IMR-90 (cell line): ENCODE measurements around the gene SIAH3. TPM values are rescaled to one million over a fixed set of nuclear protein-coding genes. Genes with fewer than 3 reads are reported as not detected.

Source experiments
- ATAC-seq: fragments of 200-7000 bp; cut with Tn5 transposase; 2 replicates; pipeline ENCODE4 v1.9.1; 2020; ENCODE audit warnings: low read depth, mild to moderate bottlenecking, moderate library complexity
- BruUV-seq: library from RNA; stranded (reverse); fragments of 400-500 nt; replicated peaks from 2 replicates; lab custom pipeline; 2021; lab: Mats Ljungman, UMichigan
- CTCF ChIA-PET: fragments of 300-600 bp; formaldehyde crosslinking; extraction: SDS; loops from one replicate; lab custom pipeline; 2021; ENCODE audit warnings: antibody characterized with exemption; lab: Yijun Ruan, JAX
- POLR2A ChIA-PET: fragments of 300-600 bp; sonication (Branson Sonifier 250); formaldehyde crosslinking; loops from one replicate; lab custom pipeline; 2022; ENCODE audit warnings: antibody characterized with exemption; ENCODE audit not compliant: unreplicated experiment; lab: Charles Lee
- DNase-seq: peaks from one replicate; pipeline ENCODE4 v3.0.0; 2013
- H2AFZ ChIP-seq: replicated peaks from 2 replicates; pipeline ENCODE3; 2013; ENCODE audit warnings: low read length, mild to moderate bottlenecking; ENCODE audit not compliant: poor library complexity
- H2AK5ac ChIP-seq: 2 replicates; pipeline ENCODE4 v1.6.1; 2013; ENCODE audit warnings: low read depth, low read length, inconsistent platforms
- H2AK9ac ChIP-seq: replicated peaks from 2 replicates; pipeline ENCODE3; 2013; ENCODE audit warnings: mild to moderate bottlenecking, low read depth, low read length, moderate library complexity; ENCODE audit not compliant: poor library complexity
- H2BK120ac ChIP-seq: 2 replicates; pipeline ENCODE4 v1.6.1; 2013; ENCODE audit warnings: low read depth, low read length, inconsistent platforms
- H2BK15ac ChIP-seq: 3 replicates; pipeline ENCODE4 v1.6.1; 2013; ENCODE audit warnings: low read depth, low read length, inconsistent platforms
- H2BK20ac ChIP-seq: 2 replicates; pipeline ENCODE4 v1.6.1; 2013; ENCODE audit warnings: low read depth, mild to moderate bottlenecking, inconsistent platforms, low read length, moderate library complexity
- H2BK5ac ChIP-seq: 2 replicates; pipeline ENCODE4 v1.6.1; 2013; ENCODE audit warnings: mild to moderate bottlenecking, low read depth, low read length, inconsistent platforms; ENCODE audit not compliant: poor library complexity, severe bottlenecking
- H3K14ac ChIP-seq: replicated peaks from 2 replicates; pipeline ENCODE4 v1.6.1; 2013; ENCODE audit warnings: low read depth, low read length, inconsistent platforms
- H3K18ac ChIP-seq: 2 replicates; pipeline ENCODE4 v1.6.1; 2013; ENCODE audit warnings: low read depth, low read length, control low read depth
- H3K23ac ChIP-seq: 2 replicates; pipeline ENCODE4 v1.6.1; 2013; ENCODE audit warnings: low read depth, low read length, inconsistent platforms
- H3K27ac ChIP-seq: 2 replicates; pipeline ENCODE4 v1.5.1; 2013; ENCODE audit warnings: mild to moderate bottlenecking, control low read depth, low read length; ENCODE audit not compliant: insufficient read depth
- H3K27me3 ChIP-seq: 2 replicates; pipeline ENCODE4 v1.6.1; 2013; ENCODE audit warnings: low read length; ENCODE audit not compliant: control insufficient read depth, insufficient read depth
- H3K36me3 ChIP-seq: 2 replicates; pipeline ENCODE4 v1.6.1; 2013; ENCODE audit warnings: low read length, mixed read lengths; ENCODE audit not compliant: control insufficient read depth, insufficient read depth
- H3K4ac ChIP-seq: 2 replicates; pipeline ENCODE4 v1.6.1; 2013; ENCODE audit warnings: low read depth, low read length, inconsistent platforms
- H3K4me1 ChIP-seq: 2 replicates; pipeline ENCODE4 v1.6.1; 2013; ENCODE audit warnings: low read length, mixed read lengths; ENCODE audit not compliant: control insufficient read depth, insufficient read depth
- H3K4me2 ChIP-seq: 2 replicates; pipeline ENCODE4 v1.6.1; 2013; ENCODE audit warnings: low read depth, mild to moderate bottlenecking, control low read depth, low read length, moderate library complexity
- H3K4me3 ChIP-seq: 2 replicates; pipeline ENCODE4 v1.5.1; 2013; ENCODE audit warnings: low read depth, mild to moderate bottlenecking, control low read depth, low read length, moderate library complexity; ENCODE audit not compliant: insufficient read depth
- H3K56ac ChIP-seq: 2 replicates; pipeline ENCODE4 v1.6.1; 2013; ENCODE audit warnings: low read length, inconsistent platforms; ENCODE audit not compliant: insufficient read depth; ENCODE audit errors: extremely low read depth
- H3K79me1 ChIP-seq, 2 experiments: 2 replicates each; pipeline ENCODE4 v1.6.1; 2013; ENCODE audit warnings: low read length in 2 of 2, inconsistent platforms in 1 of 2, low read depth in 1 of 2
- H3K9ac ChIP-seq: 2 replicates; pipeline ENCODE4 v1.6.1; 2013; ENCODE audit warnings: low read depth, low read length, control low read depth
- H3K9me1 ChIP-seq: 2 replicates; pipeline ENCODE4 v1.6.1; 2013; ENCODE audit warnings: low read length, inconsistent platforms; ENCODE audit not compliant: insufficient read depth
- H3K9me3 ChIP-seq: 2 replicates; pipeline ENCODE4 v1.6.1; 2013; ENCODE audit warnings: low read length; ENCODE audit not compliant: control insufficient read depth, insufficient read depth
- H4K20me1 ChIP-seq: 2 replicates; pipeline ENCODE4 v1.6.1; 2013; ENCODE audit warnings: low read length, inconsistent platforms; ENCODE audit not compliant: insufficient read depth
- H4K5ac ChIP-seq: 2 replicates; pipeline ENCODE4 v1.6.1; 2013; ENCODE audit warnings: mild to moderate bottlenecking, low read depth, low read length, control low read depth
- H4K8ac ChIP-seq, 2 experiments: 2 replicates each; pipeline ENCODE4 v1.6.1; 2013; ENCODE audit warnings: low read depth in 2 of 2, low read length in 2 of 2, control low read depth in 1 of 2, inconsistent platforms in 1 of 2
- H4K91ac ChIP-seq: 2 replicates; pipeline ENCODE4 v1.6.1; 2013; ENCODE audit warnings: low read depth, low read length, inconsistent platforms; ENCODE audit not compliant: insufficient read depth
- BHLHE40 ChIP-seq: fragments of 150-350 bp; IDR thresholded peaks from 2 replicates; pipeline ENCODE4 v1.6.1; 2016; ENCODE audit warnings: mild to moderate bottlenecking, low read depth, low read length
- CEBPB ChIP-seq: IDR thresholded peaks from 2 replicates; pipeline ENCODE4 v1.6.1; 2012; ENCODE audit warnings: low read depth, low read length, improper control_type of control experiment
- CHD1 ChIP-seq: IDR thresholded peaks from 2 replicates; pipeline ENCODE4 v1.6.1; 2012; ENCODE audit warnings: low read depth, low read length, improper control_type of control experiment
- FOS ChIP-seq: fragments of 150-350 bp; IDR thresholded peaks from 2 replicates; pipeline ENCODE4 v1.6.1; 2016; ENCODE audit warnings: low read depth, low read length
- MAFK ChIP-seq: IDR thresholded peaks from 2 replicates; pipeline ENCODE4 v1.6.1; 2012; ENCODE audit warnings: low read depth, low read length, improper control_type of control experiment
- MAZ ChIP-seq: IDR thresholded peaks from 2 replicates; pipeline ENCODE4 v1.6.1; 2012; ENCODE audit warnings: low read depth, mild to moderate bottlenecking, low read length, improper control_type of control experiment, moderate library complexity, borderline replicate concordance
- MXI1 ChIP-seq: IDR thresholded peaks from 2 replicates; pipeline ENCODE4 v1.6.1; 2012; ENCODE audit warnings: low read depth, mild to moderate bottlenecking, low read length, moderate library complexity, borderline replicate concordance
- NFE2L2 ChIP-seq: fragments of 150-350 bp; IDR thresholded peaks from 2 replicates; pipeline ENCODE4 v1.6.1; 2016; ENCODE audit warnings: low read depth, mild to moderate bottlenecking, low read length
- POLR2A ChIP-seq: IDR thresholded peaks from 2 replicates; pipeline ENCODE4 v1.6.1; 2012; ENCODE audit warnings: mild to moderate bottlenecking, low read depth, low read length
- RAD21 ChIP-seq: IDR thresholded peaks from 2 replicates; pipeline ENCODE4 v1.6.1; 2012; ENCODE audit warnings: low read length, improper control_type of control experiment
- RCOR1 ChIP-seq: IDR thresholded peaks from 2 replicates; pipeline ENCODE4 v1.6.1; 2012; ENCODE audit warnings: mild to moderate bottlenecking, low read length, improper control_type of control experiment; ENCODE audit not compliant: insufficient replicate concordance
- RFX5 ChIP-seq: IDR thresholded peaks from 2 replicates; pipeline ENCODE4 v1.8.0; 2012; ENCODE audit warnings: low read depth, mild to moderate bottlenecking, low read length, moderate library complexity
- SMC3 ChIP-seq: fragments of 150-350 bp; IDR thresholded peaks from 2 replicates; pipeline ENCODE4 v1.6.1; 2016; ENCODE audit warnings: low read depth, mild to moderate bottlenecking, antibody characterized with exemption, low read length, moderate library complexity
- WGBS, 2 experiments: methylation state at CpG; one replicate each; pipeline versions ENCODE4 v1.1.5 to v1.1.7; 2013; ENCODE audit warnings: missing lambda C conversion rate in 2 of 2; ENCODE audit not compliant: insufficient read length in 1 of 2; ENCODE audit errors: extremely low coverage in 2 of 2; 5-methylcytosine and 5-hydroxymethylcytosine counted together
- dilution Hi-C: fragments of 300-500 bp; cut with HindIII; formaldehyde crosslinking; loops from one replicate; pipeline ENCODE4 v1.14.3; 2018; ENCODE audit warnings: low sequenced_read_pairs; ENCODE audit not compliant: unreplicated experiment
- in situ Hi-C: fragments of 300-500 bp; cut with MboI; formaldehyde crosslinking; loops from 3 replicates; pipeline ENCODE4 v1.14.3; 2019; ENCODE audit warnings: low sequenced_read_pairs, inconsistent platforms, mixed read lengths
- intact Hi-C: fragments of 100-400 bp; cut with micrococcal nuclease; formaldehyde crosslinking; loops from 2 replicates; pipeline ENCODE4 v1.10.0; 2022
- polyA plus RNA-seq, 3 experiments: library from polyadenylated mRNA; depleted of rRNA; stranded (reverse); fragments of >200 nt; gene quantifications; 2 replicates each; pipeline ENCODE4 v1.2.3, GENCODE V29; 2012; ENCODE audit warnings: low replicate concordance in 1 of 3
- total RNA-seq: library from RNA; depleted of rRNA; stranded (reverse); fragments of >200 nt; gene quantifications from 2 replicates; pipeline ENCODE4 v1.2.3, GENCODE V29; 2012
- TF ChIP-seq, protein P1 (sequence below): fragments of 150-350 bp; IDR thresholded peaks from 2 replicates; pipeline ENCODE4 v1.6.1; 2017; ENCODE audit warnings: mild to moderate bottlenecking, antibody characterized with exemption, low read length, low read depth
- TF ChIP-seq, protein P2 (sequence below): fragments of 150-350 bp; IDR thresholded peaks from 2 replicates; pipeline ENCODE4 v1.6.1; 2016; ENCODE audit warnings: low read depth, mild to moderate bottlenecking, low read length, moderate library complexity, borderline replicate concordance
- TF ChIP-seq, protein P3 (sequence below): conservative IDR thresholded peaks from 2 replicates; pipeline ENCODE4 v1.5.1; 2012; ENCODE audit warnings: mild to moderate bottlenecking, low read depth, low read length, improper control_type of control experiment

The SIAH3 gene
- total and polyA plus RNA-seq, 2 of the 4 experiments (the other 2 are of a cell fraction), result under 0.01 TPM; not detected in 1

DNA sequence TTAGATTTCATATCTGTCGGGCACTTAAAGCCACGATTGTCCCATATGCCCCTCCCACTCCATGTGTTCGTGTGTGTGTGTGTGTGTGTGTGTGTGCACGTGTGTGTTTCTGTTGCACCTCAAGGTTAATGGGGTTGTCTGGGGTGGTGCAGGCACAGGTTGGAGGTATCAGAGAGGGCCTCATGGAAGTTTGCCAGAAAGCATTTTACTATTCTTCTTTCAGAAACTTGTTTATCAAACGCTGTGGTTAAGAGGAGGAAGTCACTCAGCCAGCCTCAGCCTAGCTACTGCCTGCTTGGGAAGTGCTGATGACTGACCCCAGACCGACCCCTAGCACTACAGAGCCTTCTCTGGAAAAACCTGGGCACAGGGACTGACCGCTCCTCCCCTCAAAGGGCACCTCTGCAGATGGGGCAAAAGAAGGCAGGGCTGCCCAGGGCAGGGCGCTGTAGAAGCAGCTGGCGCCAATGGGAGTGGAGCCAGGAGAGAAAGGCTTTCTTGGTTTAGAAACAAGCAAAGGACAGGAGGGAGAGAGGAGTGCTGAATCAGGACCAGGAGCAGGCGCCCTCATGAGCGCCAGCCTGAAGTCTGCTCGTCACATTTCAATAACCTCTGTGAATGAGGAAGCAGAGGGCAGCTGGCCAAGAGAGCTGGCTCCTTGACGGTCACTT lies 3.9 kb downstream of the SIAH3 start:
- intact Hi-C loops (no loop called here), in situ Hi-C loops (no loop called here), dilution Hi-C loops (no loop called here)
- Histone ChIP-seq H2AK5ac (no peak overlapping the region), H4K91ac (no peak overlapping the region), H2BK20ac (no peak overlapping the region), H3K23ac (no peak overlapping the region), H3K9ac (no peak overlapping the region), H3K27me3 (peaks cover 54% of the 10 kb centered on the region), H3K4me1 (no peaks in the 10 kb centered on the region), H3K9me3 (no peaks in the 10 kb centered on the region), H3K79me1 (no peaks in the 10 kb centered on the region), H3K27ac (no peak overlapping the region), H4K20me1 (no peaks in the 10 kb centered on the region), H3K4me2 (no peak overlapping the region), H4K5ac (no peak overlapping the region), H2AFZ (no peak overlapping the region), H3K9me1 (no peaks in the 10 kb centered on the region), H2AK9ac (no peak overlapping the region), H3K4ac (no peak overlapping the region), H4K8ac (no peak overlapping the region), H3K14ac (no peak overlapping the region), H3K18ac (no peak overlapping the region), H3K4me3 (no peak overlapping the region), H3K36me3 (no peaks in the 10 kb centered on the region), H2BK5ac (no peak overlapping the region), H2BK120ac (no peak overlapping the region), H2BK15ac (no peak overlapping the region), H3K56ac (no peak overlapping the region)
- ATAC-seq (no peak), DNase-seq (no peak)
- TF ChIP-seq RCOR1 (no peak), BHLHE40 (no peak), POLR2A (no peak), MAZ (no peak), MAFK (no peak), FOS (no peak), RAD21 (no peak), SMC3 (no peak), NFE2L2 (no peak), CEBPB (no peak), CHD1 (no peak), RFX5 (no peak), MXI1 (no peak)
- TF ChIP-seq, protein P1, sequence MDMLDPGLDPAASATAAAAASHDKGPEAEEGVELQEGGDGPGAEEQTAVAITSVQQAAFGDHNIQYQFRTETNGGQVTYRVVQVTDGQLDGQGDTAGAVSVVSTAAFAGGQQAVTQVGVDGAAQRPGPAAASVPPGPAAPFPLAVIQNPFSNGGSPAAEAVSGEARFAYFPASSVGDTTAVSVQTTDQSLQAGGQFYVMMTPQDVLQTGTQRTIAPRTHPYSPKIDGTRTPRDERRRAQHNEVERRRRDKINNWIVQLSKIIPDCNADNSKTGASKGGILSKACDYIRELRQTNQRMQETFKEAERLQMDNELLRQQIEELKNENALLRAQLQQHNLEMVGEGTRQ, result no peak
- TF ChIP-seq, protein P2, sequence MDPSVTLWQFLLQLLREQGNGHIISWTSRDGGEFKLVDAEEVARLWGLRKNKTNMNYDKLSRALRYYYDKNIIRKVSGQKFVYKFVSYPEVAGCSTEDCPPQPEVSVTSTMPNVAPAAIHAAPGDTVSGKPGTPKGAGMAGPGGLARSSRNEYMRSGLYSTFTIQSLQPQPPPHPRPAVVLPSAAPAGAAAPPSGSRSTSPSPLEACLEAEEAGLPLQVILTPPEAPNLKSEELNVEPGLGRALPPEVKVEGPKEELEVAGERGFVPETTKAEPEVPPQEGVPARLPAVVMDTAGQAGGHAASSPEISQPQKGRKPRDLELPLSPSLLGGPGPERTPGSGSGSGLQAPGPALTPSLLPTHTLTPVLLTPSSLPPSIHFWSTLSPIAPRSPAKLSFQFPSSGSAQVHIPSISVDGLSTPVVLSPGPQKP, result no peak
- TF ChIP-seq, protein P3, sequence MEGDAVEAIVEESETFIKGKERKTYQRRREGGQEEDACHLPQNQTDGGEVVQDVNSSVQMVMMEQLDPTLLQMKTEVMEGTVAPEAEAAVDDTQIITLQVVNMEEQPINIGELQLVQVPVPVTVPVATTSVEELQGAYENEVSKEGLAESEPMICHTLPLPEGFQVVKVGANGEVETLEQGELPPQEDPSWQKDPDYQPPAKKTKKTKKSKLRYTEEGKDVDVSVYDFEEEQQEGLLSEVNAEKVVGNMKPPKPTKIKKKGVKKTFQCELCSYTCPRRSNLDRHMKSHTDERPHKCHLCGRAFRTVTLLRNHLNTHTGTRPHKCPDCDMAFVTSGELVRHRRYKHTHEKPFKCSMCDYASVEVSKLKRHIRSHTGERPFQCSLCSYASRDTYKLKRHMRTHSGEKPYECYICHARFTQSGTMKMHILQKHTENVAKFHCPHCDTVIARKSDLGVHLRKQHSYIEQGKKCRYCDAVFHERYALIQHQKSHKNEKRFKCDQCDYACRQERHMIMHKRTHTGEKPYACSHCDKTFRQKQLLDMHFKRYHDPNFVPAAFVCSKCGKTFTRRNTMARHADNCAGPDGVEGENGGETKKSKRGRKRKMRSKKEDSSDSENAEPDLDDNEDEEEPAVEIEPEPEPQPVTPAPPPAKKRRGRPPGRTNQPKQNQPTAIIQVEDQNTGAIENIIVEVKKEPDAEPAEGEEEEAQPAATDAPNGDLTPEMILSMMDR, result no peak
- ChIA-PET CTCF (no interaction called here), POLR2A (no interaction called here)
- BruUV-seq, result no TSS peak
- 40% methylated on average over 1 of the region's 13 CpGs; no CpG with 5 or more reads in 1 of the 2 experiments for WGBS, 2 experiments
